Fibroblast of peridontal ligament (primary cell): ENCODE results near the gene OVCA2.
"Not testable (repeated sequence)": the region's sequence is repeated elsewhere in the genome, so short reads cannot be mapped to it uniquely, and the experiment has no call there.

Source experiments
- DNase-seq: peaks from one replicate; pipeline ENCODE4 v3.0.0-alpha.2; 2010; ENCODE audit errors: extremely low read depth

OVCA2 gene

GRCh38 chr17:2041561-2042389 lies at the start of gene OVCA2:
OVCA2 (plus strand) TSS chr17:2042022; CDS start chr17:2042048, 26 bp downstream.
- peak; percentile 89 for DNase-seq

GRCh38 chr17:1992541-1992940 lies 49.3 kb upstream of the OVCA2 start:
- DNase-seq: no peak

GRCh38 chr17:1994707-1995106 lies 47.1 kb upstream of the OVCA2 start:
- no peak for DNase-seq

GRCh38 chr17:1995321-1995892 lies 46.4 kb upstream of the OVCA2 start:
- DNase-seq: no peak

GRCh38 chr17:1995907-1996799 lies 45.7 kb upstream of the OVCA2 start:
- no peak for DNase-seq

GRCh38 chr17:1996800-1997288 lies 45.0 kb upstream of the OVCA2 start:
- no peak for DNase-seq

GRCh38 chr17:1997289-1997926 lies 44.4 kb upstream of the OVCA2 start:
- no peak for DNase-seq

- no peak for DNase-seq
Measured at GRCh38 chr17:1997927-1998742, 43.7 kb upstream of the OVCA2 start.

GRCh38 chr17:1999557-2000251 lies 42.1 kb upstream of the OVCA2 start:
- DNase-seq: peak; percentile 46

GRCh38 chr17:2002767-2003329 lies 39.0 kb upstream of the OVCA2 start:
- DNase-seq: no peak

- DNase-seq: no peak
Measured at GRCh38 chr17:2003525-2003924, 38.3 kb upstream of the OVCA2 start.

- DNase-seq: no peak
Measured at GRCh38 chr17:2004435-2004952, 37.3 kb upstream of the OVCA2 start.

GRCh38 chr17:2008332-2009126 lies 33.3 kb upstream of the OVCA2 start:
- no peak for DNase-seq

- DNase-seq: no peak
Measured at GRCh38 chr17:2009737-2010136, 32.1 kb upstream of the OVCA2 start.

- peak; percentile 79 for DNase-seq
Measured at GRCh38 chr17:2011411-2012371, 30.1 kb upstream of the OVCA2 start.

- no peak for DNase-seq
Measured at GRCh38 chr17:2012499-2012898, 29.3 kb upstream of the OVCA2 start.

GRCh38 chr17:2013220-2013993 lies 28.4 kb upstream of the OVCA2 start:
- DNase-seq: not testable (repeated sequence)
